Astrocyte of the spinal cord (primary cell): ENCODE results near the gene APBA2.

ENCODE experiments used
- DNase-seq: peaks from one replicate; pipeline ENCODE4 v3.0.0; 2011; ENCODE audit warnings: low read depth, low spot score
- H3K4me3 ChIP-seq: 2 replicates; pipeline ENCODE4 v1.5.1; 2011; ENCODE audit warnings: low read depth, mild to moderate bottlenecking, low read length, moderate library complexity
- in situ Hi-C: cut with HindIII; loops from 2 replicates; pipeline ENCODE4 v1.10.0; 2017; ENCODE audit warnings: low sequenced_read_pairs
- TF ChIP-seq, protein P1 (sequence below): IDR thresholded peaks from 2 replicates; pipeline ENCODE4 v1.5.1; 2012; ENCODE audit warnings: low read depth, mild to moderate bottlenecking, low read length, inconsistent platforms

APBA2 gene

DNA sequence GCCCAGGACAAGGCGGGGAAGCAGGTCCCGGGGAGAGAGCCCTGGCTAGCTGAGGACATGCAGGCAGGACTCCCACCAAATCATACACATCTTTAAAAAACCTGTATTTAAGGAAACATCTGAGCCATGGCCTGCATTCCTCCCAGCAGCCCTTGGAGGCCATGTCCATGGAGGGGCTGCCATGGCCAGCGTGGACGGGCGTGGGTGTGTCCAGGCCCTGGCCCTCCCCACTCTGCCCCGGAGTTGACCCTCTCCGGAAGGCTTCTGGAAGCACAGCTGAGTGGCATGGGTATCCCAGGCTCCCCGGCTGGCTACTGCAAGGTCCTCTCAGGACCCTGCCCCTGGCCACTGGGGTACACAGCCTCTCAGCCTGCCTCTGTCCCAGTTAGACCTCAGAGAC is 234.1 kb downstream of the APBA2 start:
- TF ChIP-seq, protein P1, sequence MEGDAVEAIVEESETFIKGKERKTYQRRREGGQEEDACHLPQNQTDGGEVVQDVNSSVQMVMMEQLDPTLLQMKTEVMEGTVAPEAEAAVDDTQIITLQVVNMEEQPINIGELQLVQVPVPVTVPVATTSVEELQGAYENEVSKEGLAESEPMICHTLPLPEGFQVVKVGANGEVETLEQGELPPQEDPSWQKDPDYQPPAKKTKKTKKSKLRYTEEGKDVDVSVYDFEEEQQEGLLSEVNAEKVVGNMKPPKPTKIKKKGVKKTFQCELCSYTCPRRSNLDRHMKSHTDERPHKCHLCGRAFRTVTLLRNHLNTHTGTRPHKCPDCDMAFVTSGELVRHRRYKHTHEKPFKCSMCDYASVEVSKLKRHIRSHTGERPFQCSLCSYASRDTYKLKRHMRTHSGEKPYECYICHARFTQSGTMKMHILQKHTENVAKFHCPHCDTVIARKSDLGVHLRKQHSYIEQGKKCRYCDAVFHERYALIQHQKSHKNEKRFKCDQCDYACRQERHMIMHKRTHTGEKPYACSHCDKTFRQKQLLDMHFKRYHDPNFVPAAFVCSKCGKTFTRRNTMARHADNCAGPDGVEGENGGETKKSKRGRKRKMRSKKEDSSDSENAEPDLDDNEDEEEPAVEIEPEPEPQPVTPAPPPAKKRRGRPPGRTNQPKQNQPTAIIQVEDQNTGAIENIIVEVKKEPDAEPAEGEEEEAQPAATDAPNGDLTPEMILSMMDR, result no peak
- in situ Hi-C loops, result no loop called here
- DNase-seq, result no peak
- H3K4me3 ChIP-seq, result no peak overlapping the region

DNA sequence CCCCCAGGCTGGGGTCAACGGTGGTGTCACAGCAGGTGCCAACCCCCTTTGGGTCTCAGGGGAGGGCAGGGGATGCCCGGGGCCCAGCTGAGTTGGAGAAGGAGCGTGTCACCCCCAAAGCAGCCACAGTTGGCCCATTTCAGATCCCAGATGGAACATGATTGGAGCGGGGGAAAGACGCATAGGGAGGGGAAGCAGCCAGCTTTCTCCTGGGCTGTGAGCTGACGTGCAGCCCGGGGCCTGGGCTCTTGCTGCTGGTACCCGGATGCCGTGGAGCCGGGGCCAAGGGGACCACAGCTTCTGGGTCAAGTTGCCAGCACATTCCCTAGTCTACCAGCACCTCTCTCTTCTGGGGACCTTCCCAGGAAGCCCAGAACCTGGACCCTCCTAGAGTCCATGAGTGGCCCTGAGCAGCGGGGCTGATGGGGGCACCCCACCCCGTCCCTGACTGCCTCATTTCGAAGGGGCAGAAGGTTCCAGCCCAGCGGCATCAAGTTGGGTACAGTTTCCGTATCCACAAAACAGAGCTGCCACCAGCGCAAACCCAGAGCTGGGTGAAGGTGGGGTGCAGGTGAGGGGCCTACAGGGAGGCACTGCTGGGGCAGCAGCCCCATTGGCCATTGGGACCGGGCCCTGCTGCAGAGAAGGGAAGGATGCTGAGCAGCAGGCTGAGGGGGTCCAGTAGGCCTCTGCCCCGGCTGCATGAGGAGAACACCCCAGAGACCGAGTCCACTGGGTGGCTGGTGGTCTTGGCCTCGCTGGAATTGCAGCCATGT is 235.0 kb downstream of the APBA2 start:
- in situ Hi-C loops, result no loop called here

DNA sequence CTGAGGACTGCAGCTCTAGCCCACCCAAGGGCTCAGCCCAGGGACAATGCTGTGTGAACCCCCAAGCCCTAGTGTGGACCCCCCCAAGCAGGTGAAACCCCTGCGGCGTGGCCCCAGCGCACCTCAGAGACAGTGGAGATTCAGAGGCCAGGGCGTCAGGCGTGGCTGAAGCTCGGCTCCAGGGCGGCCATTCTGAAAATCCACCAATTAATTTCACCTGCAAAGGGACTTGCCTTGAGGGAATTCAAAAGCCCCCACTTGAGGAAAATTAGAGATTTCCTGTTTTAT is 235.5 kb downstream of the APBA2 start:
- no peak overlapping the region for H3K4me3 ChIP-seq
- in situ Hi-C loops, result no loop called here
- DNase-seq, result no peak
- TF ChIP-seq, protein P1, result no peak

More for the DNA sequence above, 235.0 kb downstream of the APBA2 start:
- no peak overlapping the region for H3K4me3 ChIP-seq
- no peak for DNase-seq
- TF ChIP-seq, protein P1, result no peak

DNA sequence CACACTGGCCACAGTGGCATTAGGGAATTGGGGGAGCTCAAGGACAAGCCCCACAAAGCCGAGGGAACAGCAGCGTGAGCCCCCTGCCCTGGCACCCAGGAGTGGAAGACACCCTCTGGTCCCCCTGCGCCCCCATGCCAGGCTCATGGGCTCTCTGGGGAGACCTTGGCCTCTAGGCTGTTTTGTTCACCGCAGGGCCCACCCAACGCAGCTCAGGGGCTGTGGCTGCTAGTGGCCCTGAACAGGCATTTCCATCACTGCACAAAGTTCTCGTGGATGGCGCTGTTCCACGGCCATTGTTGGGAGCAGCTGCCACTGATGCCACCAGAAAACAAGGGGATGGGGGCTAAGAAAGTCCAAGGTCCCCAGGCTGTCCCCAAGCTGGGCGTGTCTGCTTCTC is 236.1 kb downstream of the APBA2 start:
- H3K4me3 ChIP-seq, result no peak overlapping the region
- DNase-seq, result no peak
- in situ Hi-C loops, result no loop called here
- TF ChIP-seq, protein P1, result no peak

DNA sequence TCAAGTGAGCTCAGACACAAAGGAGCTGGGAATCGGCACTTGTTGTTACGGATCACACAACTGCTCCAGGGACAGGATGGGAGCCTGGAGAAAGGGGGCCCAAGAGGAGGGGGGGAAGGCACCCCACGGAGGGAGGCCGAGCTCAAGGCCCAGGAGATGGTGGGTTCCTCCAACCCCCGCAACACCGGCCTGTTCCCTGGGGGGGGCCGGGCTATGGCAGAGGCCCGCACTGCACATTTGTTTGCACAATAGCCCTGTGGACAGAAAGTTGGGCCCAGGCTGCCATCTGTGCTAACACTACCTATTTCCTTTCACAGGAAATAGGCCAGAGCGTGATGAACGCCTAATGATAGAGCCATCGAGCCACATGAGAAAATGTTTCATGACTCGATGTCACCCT is 236.7 kb downstream of the APBA2 start:
- no peak for DNase-seq
- in situ Hi-C loops, result no loop called here
- TF ChIP-seq, protein P1, result no peak
- no peak overlapping the region for H3K4me3 ChIP-seq

DNA sequence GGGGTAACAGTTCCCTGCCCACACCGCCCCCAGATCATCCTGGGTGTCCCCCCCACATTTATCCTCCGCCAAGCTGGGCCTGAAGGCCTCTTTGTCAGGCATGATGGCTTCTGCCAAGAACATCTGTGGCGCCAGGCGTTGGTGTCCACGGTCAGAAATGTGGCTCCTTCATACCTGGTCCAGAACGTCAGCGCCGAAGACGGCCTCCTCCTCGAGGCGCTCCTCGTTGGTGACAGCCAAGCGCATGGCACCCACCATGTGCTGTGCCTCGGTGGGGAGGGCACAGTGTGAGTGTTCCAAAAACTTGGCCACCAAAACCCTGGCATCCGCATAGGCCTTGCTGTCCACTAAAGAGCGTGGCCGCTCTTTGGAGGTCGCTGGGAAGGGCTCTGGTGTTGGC is 237.4 kb downstream of the APBA2 start:
- in situ Hi-C loops, result no loop called here
- H3K4me3 ChIP-seq, result no peak overlapping the region
- DNase-seq, result no peak
- TF ChIP-seq, protein P1, result no peak
